T-helper 1 cell treated with Interleukin-12 subunit alpha and Interleukin-12 subunit beta and Interleukin-4 antibody, amounts not matched to agents 30 μg/mL and 1 μg/mL, for 36 hours (primary cell): ENCODE results near the gene GPC6.

Source experiments
- H3K27ac Mint-ChIP-seq: one replicate; pipeline ENCODE4 v1.8.0; 2021; ENCODE audit warnings: mild to moderate bottlenecking, mixed read lengths
- H3K27me3 Mint-ChIP-seq: one replicate; pipeline ENCODE4 v1.8.0; 2021; ENCODE audit warnings: low read depth, mixed read lengths
- H3K36me3 Mint-ChIP-seq: one replicate; pipeline ENCODE4 v1.8.0; 2021; ENCODE audit warnings: low read depth, mixed read lengths
- H3K4me1 Mint-ChIP-seq: one replicate; pipeline ENCODE4 v1.8.0; 2021; ENCODE audit warnings: low read depth, mixed read lengths
- H3K4me3 Mint-ChIP-seq: one replicate; pipeline ENCODE4 v1.8.0; 2021; ENCODE audit warnings: mild to moderate bottlenecking, moderate library complexity, mixed read lengths
- H3K9me3 Mint-ChIP-seq: one replicate; pipeline ENCODE4 v1.8.0; 2021; ENCODE audit warnings: mixed read lengths

The GPC6 gene

GRCh38 chr13:93698016-93698613, 471.5 kb downstream of the GPC6 start:
- H3K27ac Mint-ChIP-seq: no peak overlapping the region
- no peak overlapping the region for H3K4me3 Mint-ChIP-seq
- H3K27me3 Mint-ChIP-seq: no peaks in the 10 kb centered on the region
- H3K4me1 Mint-ChIP-seq: no peaks in the 10 kb centered on the region
- no peaks in the 10 kb centered on the region for H3K9me3 Mint-ChIP-seq
- no peaks in the 10 kb centered on the region for H3K36me3 Mint-ChIP-seq

GRCh38 chr13:93700115-93700514, 473.5 kb downstream of the GPC6 start:
- Mint-ChIP-seq H3K27me3 (no peaks in the 10 kb centered on the region), H3K9me3 (no peaks in the 10 kb centered on the region), H3K27ac (no peak overlapping the region), H3K36me3 (no peaks in the 10 kb centered on the region), H3K4me3 (no peak overlapping the region), H3K4me1 (no peaks in the 10 kb centered on the region)

- peaks cover 3% of the 10 kb centered on the region for H3K9me3 Mint-ChIP-seq
- H3K4me1 Mint-ChIP-seq: no peaks in the 10 kb centered on the region
- H3K27me3 Mint-ChIP-seq: no peaks in the 10 kb centered on the region
- H3K36me3 Mint-ChIP-seq: no peaks in the 10 kb centered on the region
- H3K4me3 Mint-ChIP-seq: no peak overlapping the region
- H3K27ac Mint-ChIP-seq: no peak overlapping the region
Observed at GRCh38 chr13:93708308-93709075, 481.9 kb downstream of the GPC6 start.

- H3K36me3 Mint-ChIP-seq: no peaks in the 10 kb centered on the region
Observed at GRCh38 chr13:93709506-93710244, 483.1 kb downstream of the GPC6 start.

GRCh38 chr13:93714171-93714570, 487.6 kb downstream of the GPC6 start:
- Mint-ChIP-seq H3K9me3 (peaks cover 9% of the 10 kb centered on the region), H3K4me3 (no peak overlapping the region), H3K27ac (no peak overlapping the region)

More at GRCh38 chr13:93709506-93710244, 483.1 kb downstream of the GPC6 start:
- no peak overlapping the region for H3K4me3 Mint-ChIP-seq
- no peaks in the 10 kb centered on the region for H3K4me1 Mint-ChIP-seq
- H3K27me3 Mint-ChIP-seq: no peaks in the 10 kb centered on the region
- H3K9me3 Mint-ChIP-seq: peaks cover 9% of the 10 kb centered on the region
- no peak overlapping the region for H3K27ac Mint-ChIP-seq

GRCh38 chr13:93715866-93716265, 489.3 kb downstream of the GPC6 start:
- Mint-ChIP-seq H3K4me1 (no peaks in the 10 kb centered on the region), H3K4me3 (no peak overlapping the region), H3K27me3 (no peaks in the 10 kb centered on the region), H3K27ac (no peak overlapping the region), H3K9me3 (peaks cover 9% of the 10 kb centered on the region), H3K36me3 (no peaks in the 10 kb centered on the region)

More at GRCh38 chr13:93714171-93714570, 487.6 kb downstream of the GPC6 start:
- Mint-ChIP-seq H3K36me3 (no peaks in the 10 kb centered on the region), H3K4me1 (no peaks in the 10 kb centered on the region), H3K27me3 (no peaks in the 10 kb centered on the region)

GRCh38 chr13:93716623-93717022, 490.0 kb downstream of the GPC6 start:
- Mint-ChIP-seq H3K27ac (no peak overlapping the region), H3K9me3 (peaks cover 9% of the 10 kb centered on the region), H3K36me3 (no peaks in the 10 kb centered on the region), H3K4me1 (no peaks in the 10 kb centered on the region), H3K4me3 (no peak overlapping the region), H3K27me3 (no peaks in the 10 kb centered on the region)

GRCh38 chr13:93721483-93721882, 494.9 kb downstream of the GPC6 start:
- Mint-ChIP-seq H3K27ac (no peak overlapping the region), H3K4me1 (no peaks in the 10 kb centered on the region), H3K27me3 (no peaks in the 10 kb centered on the region), H3K36me3 (no peaks in the 10 kb centered on the region), H3K9me3 (no peaks in the 10 kb centered on the region), H3K4me3 (no peak overlapping the region)

GRCh38 chr13:93723316-93723715, 496.7 kb downstream of the GPC6 start:
- Mint-ChIP-seq H3K4me3 (no peak overlapping the region), H3K27ac (no peak overlapping the region)

GRCh38 chr13:93724187-93724586, 497.6 kb downstream of the GPC6 start:
- Mint-ChIP-seq H3K36me3 (no peaks in the 10 kb centered on the region), H3K9me3 (no peaks in the 10 kb centered on the region), H3K4me1 (no peaks in the 10 kb centered on the region), H3K4me3 (no peak overlapping the region), H3K27ac (no peak overlapping the region), H3K27me3 (no peaks in the 10 kb centered on the region)

More at GRCh38 chr13:93723316-93723715, 496.7 kb downstream of the GPC6 start:
- Mint-ChIP-seq H3K36me3 (no peaks in the 10 kb centered on the region), H3K4me1 (no peaks in the 10 kb centered on the region), H3K9me3 (no peaks in the 10 kb centered on the region), H3K27me3 (no peaks in the 10 kb centered on the region)

- H3K9me3 Mint-ChIP-seq: no peaks in the 10 kb centered on the region
- no peak overlapping the region for H3K4me3 Mint-ChIP-seq
- no peak overlapping the region for H3K27ac Mint-ChIP-seq
- H3K27me3 Mint-ChIP-seq: no peaks in the 10 kb centered on the region
- no peaks in the 10 kb centered on the region for H3K4me1 Mint-ChIP-seq
- no peaks in the 10 kb centered on the region for H3K36me3 Mint-ChIP-seq
Observed at GRCh38 chr13:93726173-93726957, 499.8 kb downstream of the GPC6 start.

GRCh38 chr13:93727211-93728141, 500.9 kb downstream of the GPC6 start:
- no peaks in the 10 kb centered on the region for H3K9me3 Mint-ChIP-seq
- H3K27me3 Mint-ChIP-seq: no peaks in the 10 kb centered on the region
- H3K4me1 Mint-ChIP-seq: no peaks in the 10 kb centered on the region

GRCh38 chr13:93729383-93729782, 502.8 kb downstream of the GPC6 start:
- H3K27me3 Mint-ChIP-seq: no peaks in the 10 kb centered on the region

More at GRCh38 chr13:93727211-93728141, 500.9 kb downstream of the GPC6 start:
- Mint-ChIP-seq H3K4me3 (no peak overlapping the region), H3K27ac (no peak overlapping the region), H3K36me3 (no peaks in the 10 kb centered on the region)

More at GRCh38 chr13:93729383-93729782, 502.8 kb downstream of the GPC6 start:
- Mint-ChIP-seq H3K4me1 (no peaks in the 10 kb centered on the region), H3K27ac (no peak overlapping the region), H3K4me3 (no peak overlapping the region), H3K9me3 (no peaks in the 10 kb centered on the region), H3K36me3 (no peaks in the 10 kb centered on the region)
